ENCODE results near the gene CYYR1. TPM values are rescaled to one million over a fixed set of nuclear protein-coding genes. Genes with fewer than 3 reads are reported as not detected.

Gene CYYR1
- polyA plus RNA-seq, 1 experiment, result not detected

- Histone ChIP-seq H3K27me3 (ENCODE audit: control insufficient read depth, insufficient read depth, low read length) (no peaks in the 10 kb centered on the region), H3K9me3 (ENCODE audit: control insufficient read depth, insufficient read depth, low read length) (no peaks in the 10 kb centered on the region), H3K27ac (ENCODE audit: low read depth, low read length) (no peak overlapping the region), H3K4me3 (ENCODE audit: low read depth, low read length) (no peak overlapping the region)
- ChIA-PET POLR2A (no interaction called here), CTCF (interaction anchor here (1.2 kb wide), 1 partner anchor 212 kb away, joined by 4 read pairs; no protein-coding TSS in a partner anchor)
- no peak for DNase-seq (ENCODE audit: low read depth, low spot score)
- no peak for TF ChIP-seq CTCF (IDR thresholded peaks at IDR 0.05; ENCODE audit: low read depth, low read length)
These were observed 67.9 kb downstream of the CYYR1 start for GRCh38 chr21:26505211-26505610.

- Histone ChIP-seq H3K27me3 (ENCODE audit: control insufficient read depth, insufficient read depth, low read length) (no peaks in the 10 kb centered on the region), H3K27ac (ENCODE audit: low read depth, low read length) (no peak overlapping the region), H3K9me3 (ENCODE audit: control insufficient read depth, insufficient read depth, low read length) (no peaks in the 10 kb centered on the region), H3K4me3 (ENCODE audit: low read depth, low read length) (no peak overlapping the region)
- TF ChIP-seq CTCF (IDR thresholded peaks at IDR 0.05; ENCODE audit: low read depth, low read length), result no peak
- ChIA-PET POLR2A (no interaction called here), CTCF (no interaction called here)
- DNase-seq (ENCODE audit: low read depth, low spot score), result no peak
These were observed 69.7 kb downstream of the CYYR1 start for GRCh38 chr21:26503414-26503813.

DNA sequence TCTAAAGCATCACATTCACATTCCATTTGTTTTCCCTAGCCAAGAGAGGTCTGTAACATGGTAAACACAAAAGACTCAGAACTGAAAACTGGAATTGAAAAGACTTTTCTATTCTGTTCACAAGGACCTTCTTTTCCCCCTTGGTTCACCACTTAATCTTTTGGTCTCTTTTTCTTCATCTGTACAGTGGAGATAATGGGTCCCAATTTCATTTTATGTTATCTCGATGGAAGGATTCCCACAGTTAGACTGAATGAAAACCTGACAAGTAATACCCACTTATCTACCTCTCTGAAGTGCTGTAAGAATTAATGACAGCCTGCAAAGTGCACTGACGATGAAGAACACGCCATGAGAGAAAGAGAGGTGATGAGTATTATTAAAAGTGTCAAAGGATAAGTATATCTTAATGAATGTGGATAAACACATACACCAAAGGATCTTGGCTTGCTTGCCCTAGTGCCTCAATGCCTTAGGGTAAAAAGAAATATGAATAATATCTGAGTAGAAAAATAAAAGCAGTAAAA, 71.5 kb downstream of the CYYR1 start:
- DNase-seq (ENCODE audit: low read depth, low spot score), result no peak
- POLR2A ChIA-PET, result no interaction called here
- CTCF ChIA-PET, result no interaction called here
- H3K9me3 ChIP-seq (ENCODE audit: control insufficient read depth, insufficient read depth, low read length), result no peaks in the 10 kb centered on the region
- no peak overlapping the region for H3K27ac ChIP-seq (ENCODE audit: low read depth, low read length)
- H3K4me3 ChIP-seq (ENCODE audit: low read depth, low read length), result no peak overlapping the region
- TF ChIP-seq CTCF (IDR thresholded peaks at IDR 0.05; ENCODE audit: low read depth, low read length), result no peak
- H3K27me3 ChIP-seq (ENCODE audit: control insufficient read depth, insufficient read depth, low read length), result no peaks in the 10 kb centered on the region

DNA sequence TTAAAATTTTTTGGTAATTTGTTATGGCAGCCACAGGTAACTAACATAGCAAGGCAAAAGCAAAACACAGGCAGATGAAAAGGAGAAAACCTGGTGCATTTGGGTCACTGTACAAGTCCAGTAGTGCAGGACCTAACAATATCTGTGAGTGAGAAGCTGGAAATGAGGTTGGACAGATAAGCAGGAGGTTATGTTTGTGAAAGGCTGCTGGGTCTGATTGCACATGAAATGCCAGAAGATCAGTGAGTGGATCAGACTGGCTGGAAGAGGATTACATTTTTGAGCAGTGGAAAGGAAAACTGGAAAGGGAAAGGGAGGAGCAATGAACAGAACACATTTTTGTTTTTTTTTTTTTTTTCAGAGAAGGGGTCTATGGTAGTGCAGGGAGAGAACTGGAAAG, 73.6 kb downstream of the CYYR1 start:
- no peak for DNase-seq (ENCODE audit: low read depth, low spot score)
- CTCF ChIA-PET, result no interaction called here
- Histone ChIP-seq H3K27me3 (ENCODE audit: control insufficient read depth, insufficient read depth, low read length) (no peaks in the 10 kb centered on the region), H3K9me3 (ENCODE audit: control insufficient read depth, insufficient read depth, low read length) (no peaks in the 10 kb centered on the region), H3K27ac (ENCODE audit: low read depth, low read length) (no peak overlapping the region), H3K4me3 (ENCODE audit: low read depth, low read length) (no peak overlapping the region)
- POLR2A ChIA-PET, result no interaction called here
- no peak for TF ChIP-seq CTCF (IDR thresholded peaks at IDR 0.05; ENCODE audit: low read depth, low read length)

DNA sequence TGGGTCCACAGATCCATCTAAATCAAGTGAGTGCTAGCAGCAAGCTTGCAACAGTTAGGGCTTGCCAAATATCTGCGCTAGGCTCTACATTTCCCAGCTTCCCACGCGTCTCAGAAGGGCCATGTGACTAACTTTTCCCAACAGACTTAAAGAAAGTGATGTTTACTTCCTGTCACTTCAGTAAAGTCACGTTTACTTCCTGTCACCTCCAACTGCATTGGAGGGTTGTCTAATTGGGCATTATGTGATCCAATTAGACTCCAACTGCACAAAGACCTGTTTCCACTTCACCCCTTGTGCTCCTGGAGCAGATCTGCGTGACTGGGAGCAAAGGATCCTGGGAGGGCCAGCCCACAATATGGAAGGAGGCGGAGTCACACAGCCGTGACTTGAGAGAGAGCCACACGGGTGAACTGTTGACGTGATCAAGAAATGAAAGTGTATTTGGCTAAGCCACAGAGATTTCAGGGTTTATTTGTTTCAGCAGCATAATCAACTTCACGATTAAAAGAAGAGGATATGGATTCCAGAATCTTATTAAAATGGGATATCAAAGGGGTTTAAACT, 77.7 kb downstream of the CYYR1 start:
- Histone ChIP-seq H3K27ac (ENCODE audit: low read depth, low read length) (no peak overlapping the region), H3K4me3 (ENCODE audit: low read depth, low read length) (no peak overlapping the region), H3K27me3 (ENCODE audit: control insufficient read depth, insufficient read depth, low read length) (no peaks in the 10 kb centered on the region), H3K9me3 (ENCODE audit: control insufficient read depth, insufficient read depth, low read length) (no peaks in the 10 kb centered on the region)
- no peak for DNase-seq (ENCODE audit: low read depth, low spot score)
- CTCF ChIA-PET, result no interaction called here
- POLR2A ChIA-PET, result no interaction called here
- TF ChIP-seq CTCF (IDR thresholded peaks at IDR 0.05; ENCODE audit: low read depth, low read length), result no peak
